KOPT-K1 (cell line): ENCODE measurements around the gene UVRAG.

ENCODE experiments used
- H3K27ac ChIP-seq: fragments of 200-600 bp; sonication (generic); 2 replicates; pipeline ENCODE4 v1.5.1; 2016; ENCODE audit warnings: antibody characterized with exemption, mild to moderate bottlenecking, low read depth, low read length; ENCODE audit not compliant: poor library complexity, severe bottlenecking
- H3K36me3 ChIP-seq: fragments of 200-600 bp; sonication (generic); 2 replicates; pipeline ENCODE4 v1.5.1; 2017; ENCODE audit warnings: antibody characterized with exemption, mild to moderate bottlenecking, low read length, moderate library complexity; ENCODE audit not compliant: insufficient read depth
- H3K9me3 ChIP-seq: fragments of 200-600 bp; sonication (generic); 2 replicates; pipeline ENCODE4 v1.5.1; 2017; ENCODE audit warnings: antibody characterized with exemption, low read length, mild to moderate bottlenecking; ENCODE audit not compliant: insufficient read depth, poor library complexity, severe bottlenecking

Gene UVRAG

DNA sequence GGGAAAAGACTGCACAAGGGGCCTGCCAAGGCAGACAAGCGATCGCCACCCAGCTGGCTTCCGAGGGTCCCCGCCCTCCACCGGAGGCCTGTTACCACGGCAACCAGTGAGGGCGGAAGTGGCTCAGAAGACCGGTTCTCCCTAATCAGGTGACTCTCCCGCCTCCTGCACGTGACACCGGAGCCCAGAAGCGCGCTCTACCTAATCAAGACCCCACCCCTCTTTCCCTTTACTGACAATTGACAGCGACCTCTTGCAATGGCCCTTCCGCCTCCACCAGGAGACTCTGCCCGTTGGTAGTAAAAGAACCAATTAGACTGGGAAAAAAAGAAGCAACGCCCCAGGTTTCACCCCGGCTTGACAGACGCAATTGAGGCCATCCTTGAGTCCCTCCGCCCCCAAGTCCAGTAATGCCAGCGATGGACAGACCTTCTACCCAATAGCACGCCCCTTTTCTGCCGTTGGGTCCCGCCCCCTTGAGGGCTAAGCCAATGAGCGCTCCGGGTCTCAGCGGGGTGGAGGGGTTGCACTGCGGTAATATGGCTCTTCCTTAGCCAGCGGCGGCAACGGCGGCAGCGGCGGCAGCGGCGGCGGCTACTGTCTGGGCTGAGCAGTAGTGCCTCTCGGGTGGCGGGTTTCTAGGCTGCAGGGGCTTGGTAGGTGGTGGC, at the start of gene UVRAG:
UVRAG (plus strand) TSS at position 534 of the 668 bp plus-strand sequence. CDS start 198 bp downstream, outside the sequence.
- Histone ChIP-seq H3K27ac (peak within 1 kb of the TSS; percentile 70), H3K36me3 (no peaks in the 10 kb centered on the region), H3K9me3 (no peaks in the 10 kb centered on the region)

GRCh38 chr11:75766443-75767227, 48.4 kb upstream of the UVRAG start:
- H3K27ac ChIP-seq: no peak overlapping the region
- no peaks in the 10 kb centered on the region for H3K9me3 ChIP-seq
- no peaks in the 10 kb centered on the region for H3K36me3 ChIP-seq

GRCh38 chr11:75767228-75767572, 47.8 kb upstream of the UVRAG start:
- Histone ChIP-seq H3K36me3 (no peaks in the 10 kb centered on the region), H3K9me3 (no peaks in the 10 kb centered on the region), H3K27ac (no peak overlapping the region)

DNA sequence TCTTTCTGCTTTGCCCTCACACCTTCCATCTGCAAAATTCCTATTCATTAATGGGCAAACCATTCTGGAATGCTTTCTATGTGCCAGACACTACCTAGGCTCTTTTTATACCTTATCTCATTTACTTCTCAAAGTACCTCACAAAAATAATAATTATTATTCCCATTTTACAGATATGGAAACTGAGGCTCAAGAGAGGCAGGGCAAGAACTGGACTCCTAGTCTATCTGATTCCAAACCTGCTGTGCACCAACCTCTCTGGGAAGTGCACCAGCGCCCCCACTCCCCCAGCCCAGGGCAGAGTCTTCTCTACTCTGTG, 47.3 kb upstream of the UVRAG start:
- no peaks in the 10 kb centered on the region for H3K36me3 ChIP-seq
- H3K27ac ChIP-seq: peak overlapping the region; percentile 63
- no peaks in the 10 kb centered on the region for H3K9me3 ChIP-seq

DNA sequence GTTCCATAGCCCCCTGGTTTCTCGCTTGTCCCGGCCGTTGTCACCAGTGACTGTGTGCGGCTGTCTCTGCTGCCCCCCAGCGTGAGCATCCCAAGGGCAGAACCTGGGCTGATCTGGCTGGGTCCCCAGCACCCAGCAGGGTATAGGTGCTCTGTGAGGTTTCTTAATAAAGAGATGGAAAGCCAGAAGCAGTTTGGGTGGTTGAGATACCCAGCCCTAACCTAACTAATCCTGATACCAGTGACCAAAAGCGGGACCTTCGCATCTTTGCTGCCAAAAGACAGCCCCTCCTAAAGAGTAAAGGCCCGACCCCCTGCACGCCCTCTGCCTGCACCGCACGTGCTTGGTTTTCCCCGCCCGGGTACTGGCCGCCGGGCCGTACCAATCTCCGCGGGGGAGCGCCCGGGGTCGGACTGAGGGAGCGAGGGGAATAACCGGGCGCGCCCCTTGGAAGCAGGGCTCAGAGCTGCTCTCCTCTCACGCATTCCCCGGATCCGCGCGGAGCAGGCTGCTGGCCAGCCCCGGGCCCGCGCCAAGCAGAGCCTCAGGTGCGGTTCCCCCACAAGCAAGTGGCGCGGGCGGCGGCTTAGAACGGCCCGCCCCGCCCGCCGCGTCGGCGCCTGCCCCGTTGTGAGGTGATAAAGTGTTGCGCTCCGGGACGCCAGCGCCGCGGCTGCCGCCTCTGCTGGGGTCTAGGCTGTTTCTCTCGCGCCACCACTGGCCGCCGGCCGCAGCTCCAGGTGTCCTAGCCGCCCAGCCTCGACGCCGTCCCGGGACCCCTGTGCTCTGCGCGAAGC, 46.7 kb upstream of the UVRAG start, which contains the start of gene DGAT2:
DGAT2 (plus strand) TSS at position 667 of the 797 bp plus-strand sequence. CDS start 214 bp downstream, outside the sequence.
- Histone ChIP-seq H3K27ac (peak within 1 kb of the TSS; percentile 63), H3K36me3 (no peaks in the 10 kb centered on the region), H3K9me3 (no peaks in the 10 kb centered on the region)

DNA sequence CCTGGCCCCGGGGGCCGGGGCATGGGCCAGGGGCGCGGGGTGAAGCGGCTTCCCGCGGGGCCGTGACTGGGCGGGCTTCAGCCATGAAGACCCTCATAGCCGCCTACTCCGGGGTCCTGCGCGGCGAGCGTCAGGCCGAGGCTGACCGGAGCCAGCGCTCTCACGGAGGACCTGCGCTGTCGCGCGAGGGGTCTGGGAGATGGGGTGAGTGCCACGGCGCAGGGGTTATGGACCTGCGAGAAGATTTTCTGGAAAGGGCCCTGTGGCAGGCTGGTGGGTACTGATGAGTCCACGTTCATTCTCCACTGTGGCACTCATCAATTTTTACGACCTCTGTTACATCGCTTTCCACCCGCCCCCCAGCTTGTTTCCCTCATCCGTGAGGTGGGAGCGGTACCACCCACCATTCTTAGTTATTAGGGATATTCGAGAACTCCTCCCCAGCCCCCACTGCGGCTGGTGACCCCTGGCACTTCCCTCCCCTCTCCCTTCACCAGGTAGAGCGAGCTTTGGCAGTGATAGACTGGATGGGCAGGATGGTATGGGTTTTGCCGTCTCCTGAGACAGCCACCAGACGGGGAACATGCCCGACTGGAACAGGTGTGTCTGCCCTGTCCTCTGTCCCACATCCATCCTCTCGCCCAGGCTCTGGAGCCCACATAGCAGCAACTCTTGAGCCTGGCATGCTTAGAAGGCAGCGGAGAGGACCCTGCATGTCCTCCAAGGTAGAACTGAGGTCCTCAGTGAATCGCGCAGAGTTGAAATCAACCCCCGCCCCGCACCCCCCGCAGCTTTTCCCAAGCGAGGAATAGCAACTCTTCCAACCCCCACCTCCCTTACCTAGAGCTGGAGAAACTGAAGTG, 45.9 kb upstream of the UVRAG start:
- Histone ChIP-seq H3K36me3 (no peaks in the 10 kb centered on the region), H3K27ac (peak overlapping the region; percentile 63), H3K9me3 (no peaks in the 10 kb centered on the region)

DNA sequence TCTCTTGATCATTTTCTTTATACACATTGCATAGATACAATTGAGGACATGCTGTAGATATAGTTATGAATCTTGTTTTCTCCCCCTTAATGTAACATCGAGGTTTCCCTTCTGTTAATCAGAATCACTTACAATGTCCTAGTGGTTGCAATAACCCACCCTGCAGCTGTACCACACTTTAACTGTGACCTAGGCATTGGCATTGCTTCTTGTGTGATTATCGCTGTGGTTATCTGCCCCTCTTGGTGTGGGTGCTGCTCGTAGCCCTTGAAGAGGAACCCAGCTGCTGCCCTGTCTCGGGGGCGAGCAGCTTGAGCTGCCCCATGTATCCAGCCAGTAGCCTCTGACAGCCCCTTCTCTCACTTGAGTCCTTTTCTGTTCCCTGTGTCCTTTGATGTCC, 44.9 kb upstream of the UVRAG start:
- Histone ChIP-seq H3K27ac (no peak overlapping the region), H3K9me3 (no peaks in the 10 kb centered on the region), H3K36me3 (no peaks in the 10 kb centered on the region)

GRCh38 chr11:75771646-75772410, 43.2 kb upstream of the UVRAG start:
- Histone ChIP-seq H3K27ac (no peak overlapping the region), H3K9me3 (no peaks in the 10 kb centered on the region), H3K36me3 (no peaks in the 10 kb centered on the region)

GRCh38 chr11:75773595-75774353, 41.2 kb upstream of the UVRAG start:
- no peak overlapping the region for H3K27ac ChIP-seq
- H3K36me3 ChIP-seq: no peaks in the 10 kb centered on the region
- H3K9me3 ChIP-seq: no peaks in the 10 kb centered on the region

GRCh38 chr11:75775056-75775455, 40.0 kb upstream of the UVRAG start:
- Histone ChIP-seq H3K27ac (no peak overlapping the region), H3K36me3 (no peaks in the 10 kb centered on the region), H3K9me3 (no peaks in the 10 kb centered on the region)

- Histone ChIP-seq H3K27ac (no peak overlapping the region), H3K9me3 (no peaks in the 10 kb centered on the region), H3K36me3 (no peaks in the 10 kb centered on the region)
These were observed 38.5 kb upstream of the UVRAG start for GRCh38 chr11:75776546-75776945.

- Histone ChIP-seq H3K27ac (no peak overlapping the region), H3K36me3 (no peaks in the 10 kb centered on the region), H3K9me3 (no peaks in the 10 kb centered on the region)
These were observed 37.4 kb upstream of the UVRAG start for GRCh38 chr11:75777461-75778110.

- Histone ChIP-seq H3K9me3 (no peaks in the 10 kb centered on the region), H3K36me3 (no peaks in the 10 kb centered on the region), H3K27ac (no peak overlapping the region)
These were observed 36.0 kb upstream of the UVRAG start for GRCh38 chr11:75778962-75779361.
